ENCODE data around the gene HOXB4. TPM values are rescaled to one million over a fixed set of nuclear protein-coding genes. Genes with fewer than 3 reads are reported as not detected.

HOXB4 gene
- total and polyA plus RNA-seq, 10 of the 15 experiments (the other 5 are each of a cell fraction or from before 2014, with no cell fraction given) = 0.35 to 5.8 (median 3.0) TPM

DNA sequence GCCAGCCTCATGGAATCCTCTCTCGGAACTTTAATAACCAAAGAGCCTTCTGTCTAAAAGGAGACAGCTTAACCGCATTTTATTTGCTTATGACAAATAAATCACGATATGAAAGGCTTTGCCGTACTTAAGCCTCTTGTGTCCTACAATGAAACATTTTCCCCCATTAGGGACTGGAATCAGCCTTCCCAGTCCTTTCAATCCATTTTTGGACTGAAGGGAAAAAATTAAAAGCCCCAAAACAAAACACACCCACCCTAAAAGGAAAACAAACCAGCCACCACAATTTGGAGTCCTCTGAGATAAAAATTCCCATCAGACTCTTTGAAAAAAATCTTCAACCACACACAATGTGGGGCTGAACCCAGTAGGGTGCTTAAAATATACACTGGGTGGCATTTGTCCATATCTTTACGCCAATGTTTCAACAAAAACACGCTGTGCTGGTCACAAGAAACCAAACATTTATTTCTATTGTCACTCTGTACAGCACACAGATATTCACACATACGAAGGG, 3.0 kb downstream of the HOXB4 start:
- POLR2A ChIA-PET = no interaction called here
- Histone ChIP-seq H3K9ac (ENCODE audit: control insufficient read depth, insufficient read depth, low read length) (no peak overlapping the region), H3K4me2 (ENCODE audit: control insufficient read depth, insufficient read depth) (no peak overlapping the region), H3K4me1 (ENCODE audit: control insufficient read depth, insufficient read depth, low read length) (peaks cover 13% of the 10 kb centered on the region), H4K20me1 (ENCODE audit: control insufficient read depth, insufficient read depth) (no peaks in the 10 kb centered on the region), H3K36me3 (ENCODE audit: control insufficient read depth in 2 of 2, insufficient read depth in 2 of 2, low read length in 1 of 2) (no peaks in the 10 kb centered on the region), H3K4me3 (no peak overlapping the region), H3K79me2 (ENCODE audit: control insufficient read depth, insufficient read depth, low read length) (peaks cover 7% of the 10 kb centered on the region), H3K27ac (ENCODE audit: control insufficient read depth, insufficient read depth) (no peak overlapping the region), H3K9me3 (replicated peaks; ENCODE audit: control insufficient read depth, insufficient read depth, low read length) (no peaks in the 10 kb centered on the region), H3K27me3 (replicated peaks in 1 of 2; ENCODE audit: control insufficient read depth in 2 of 2, insufficient read depth in 2 of 2, low read length in 1 of 2) (no peaks in the 10 kb centered on the region), H2AFZ (ENCODE audit: control insufficient read depth, low read depth, low read length) (no peak overlapping the region)
- intact Hi-C loops (cut with micrococcal nuclease; ENCODE audit: unreplicated experiment) (no loop called here), in situ Hi-C loops (cut with MboI) (no loop called here)
- DNase-seq (ENCODE audit: low read depth, low spot score) = no peak
- RAD21 ChIA-PET (ENCODE audit: unreplicated experiment) = interaction anchor here (1.0 kb wide), 2 partner anchors 28 to 62 kb away, joined by 3 read pairs; no protein-coding TSS in a partner anchor
- no peak for FAIRE-seq
- CTCF ChIA-PET = interaction anchor here (0.5 kb wide), 1 partner anchor 489 kb away, joined by 3 read pairs; no protein-coding TSS in a partner anchor
- 49% methylated on average over 7 of the region's 7 CpGs for WGBS (ENCODE audit: insufficient coverage, insufficient replicate concordance, low lambda C conversion rate, missing lambda C conversion rate)
- BruUV-seq (replicated peaks) = no TSS peak
- no peak for ATAC-seq
- no peak for TF ChIP-seq SMARCA5 (IDR thresholded peaks at IDR 0.05)
- TF ChIP-seq TCF12 (IDR thresholded peaks at IDR 0.05; ENCODE audit: low read depth, low read length) = no peak
- no peak for TF ChIP-seq BACH1 (IDR thresholded peaks at IDR 0.05; ENCODE audit: borderline replicate concordance)
- TF ChIP-seq ZNF274 (IDR thresholded peaks at IDR 0.05; ENCODE audit: insufficient read depth, insufficient read length) = no peak
- no peak for TF ChIP-seq TAF1 (IDR thresholded peaks at IDR 0.05; ENCODE audit: borderline replicate concordance, low read depth, low read length)
- SMC1A ChIA-PET (ENCODE audit: uncharacterized antibody, unreplicated experiment) = interaction anchor here (1.0 to 1.3 kb wide), 6 partner anchors 9 to 141 kb away, joined by 3 to 7 read pairs (median 4); no protein-coding TSS in a partner anchor

DNA sequence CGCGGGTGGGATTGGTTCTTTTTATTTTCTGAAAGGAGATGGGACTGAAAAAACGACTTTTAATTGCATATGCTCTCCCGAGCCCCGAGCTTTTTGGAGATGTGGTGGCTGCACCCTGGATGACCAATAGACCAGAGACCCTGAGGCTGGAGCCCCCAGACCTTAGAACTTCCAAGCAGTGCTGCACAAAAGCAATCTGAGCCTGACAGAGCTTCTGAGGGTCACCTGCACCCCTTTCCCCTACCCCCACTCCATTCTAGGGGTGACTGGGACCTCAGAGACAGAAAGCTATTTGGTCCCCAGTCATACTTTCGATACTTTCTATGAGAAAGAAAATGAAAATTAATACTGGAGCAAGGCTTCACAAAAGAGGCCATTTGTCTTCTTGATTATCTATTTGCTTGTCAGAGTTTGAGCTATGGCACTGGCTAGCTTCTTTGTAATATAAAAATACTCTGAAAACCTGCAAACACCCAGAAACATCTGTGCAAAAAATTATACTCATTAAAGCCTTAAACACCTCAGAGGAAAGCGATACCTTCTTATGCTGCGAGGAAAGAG, 3.6 kb downstream of the HOXB4 start:
- ChIA-PET SMC1A (ENCODE audit: uncharacterized antibody, unreplicated experiment) (interaction anchor here (1.0 to 1.3 kb wide), 6 partner anchors 9 to 140 kb away, joined by 3 to 7 read pairs (median 4); no protein-coding TSS in a partner anchor), POLR2A (interaction anchor here (0.9 kb wide), 1 partner anchor 69 kb away, joined by 3 read pairs; no protein-coding TSS in a partner anchor), RAD21 (ENCODE audit: unreplicated experiment) (interaction anchor here (1.0 kb wide), 2 partner anchors 27 to 61 kb away, joined by 3 read pairs; no protein-coding TSS in a partner anchor), CTCF (interaction anchor here (0.5 kb wide), 1 partner anchor 489 kb away, joined by 3 read pairs; no protein-coding TSS in a partner anchor)
- Histone ChIP-seq H4K20me1 (ENCODE audit: control insufficient read depth, insufficient read depth) (no peaks in the 10 kb centered on the region), H3K4me3 (no peak overlapping the region), H3K9me3 (replicated peaks; ENCODE audit: control insufficient read depth, insufficient read depth, low read length) (no peaks in the 10 kb centered on the region), H3K4me2 (ENCODE audit: control insufficient read depth, insufficient read depth) (no peak overlapping the region), H3K9ac (ENCODE audit: control insufficient read depth, insufficient read depth, low read length) (no peak overlapping the region), H2AFZ (ENCODE audit: control insufficient read depth, low read depth, low read length) (no peak overlapping the region), H3K27ac (ENCODE audit: control insufficient read depth, insufficient read depth) (no peak overlapping the region), H3K36me3 (ENCODE audit: control insufficient read depth in 2 of 2, insufficient read depth in 2 of 2, low read length in 1 of 2) (no peaks in the 10 kb centered on the region), H3K27me3 (replicated peaks in 1 of 2; ENCODE audit: control insufficient read depth in 2 of 2, insufficient read depth in 2 of 2, low read length in 1 of 2) (no peaks in the 10 kb centered on the region), H3K4me1 (ENCODE audit: control insufficient read depth, insufficient read depth, low read length) (peaks cover 13% of the 10 kb centered on the region), H3K79me2 (ENCODE audit: control insufficient read depth, insufficient read depth, low read length) (peaks cover 7% of the 10 kb centered on the region)
- ATAC-seq = no peak
- intact Hi-C loops (cut with micrococcal nuclease; ENCODE audit: unreplicated experiment) = no loop called here
- whole genome bisulfite sequencing (ENCODE audit: insufficient coverage, insufficient replicate concordance, low lambda C conversion rate, missing lambda C conversion rate) = 57% methylated on average over 8 of the region's 8 CpGs
- BruUV-seq (replicated peaks) = no TSS peak
- DNase-seq (ENCODE audit: low read depth, low spot score) = no peak
- FAIRE-seq = no peak
- in situ Hi-C loops (cut with MboI) = no loop called here
- TF ChIP-seq, protein P1, sequence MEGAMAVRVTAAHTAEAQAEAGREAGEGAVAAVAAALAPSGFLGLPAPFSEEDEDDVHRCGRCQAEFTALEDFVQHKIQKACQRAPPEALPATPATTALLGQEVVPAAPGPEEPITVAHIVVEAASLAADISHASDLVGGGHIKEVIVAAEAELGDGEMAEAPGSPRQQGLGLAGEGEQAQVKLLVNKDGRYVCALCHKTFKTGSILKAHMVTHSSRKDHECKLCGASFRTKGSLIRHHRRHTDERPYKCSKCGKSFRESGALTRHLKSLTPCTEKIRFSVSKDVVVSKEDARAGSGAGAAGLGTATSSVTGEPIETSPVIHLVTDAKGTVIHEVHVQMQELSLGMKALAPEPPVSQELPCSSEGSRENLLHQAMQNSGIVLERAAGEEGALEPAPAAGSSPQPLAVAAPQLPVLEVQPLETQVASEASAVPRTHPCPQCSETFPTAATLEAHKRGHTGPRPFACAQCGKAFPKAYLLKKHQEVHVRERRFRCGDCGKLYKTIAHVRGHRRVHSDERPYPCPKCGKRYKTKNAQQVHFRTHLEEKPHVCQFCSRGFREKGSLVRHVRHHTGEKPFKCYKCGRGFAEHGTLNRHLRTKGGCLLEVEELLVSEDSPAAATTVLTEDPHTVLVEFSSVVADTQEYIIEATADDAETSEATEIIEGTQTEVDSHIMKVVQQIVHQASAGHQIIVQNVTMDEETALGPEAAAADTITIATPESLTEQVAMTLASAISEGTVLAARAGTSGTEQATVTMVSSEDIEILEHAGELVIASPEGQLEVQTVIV (IDR thresholded peaks at IDR 0.05; ENCODE audit: borderline replicate concordance, partially characterized antibody) = no peak
- TF ChIP-seq SUZ12 (IDR thresholded peaks at IDR 0.05; ENCODE audit: unreplicated experiment) = no peak
- no peak for TF ChIP-seq ZNF274 (IDR thresholded peaks at IDR 0.05; ENCODE audit: insufficient read depth, insufficient read length)
- TF ChIP-seq JUNB (IDR thresholded peaks at IDR 0.05) = no peak
- no peak for TF ChIP-seq NBN (IDR thresholded peaks at IDR 0.05)
- TF ChIP-seq LARP7 (IDR thresholded peaks at IDR 0.05) = no peak
- TF ChIP-seq ASH2L (IDR thresholded peaks at IDR 0.05; ENCODE audit: borderline replicate concordance, low read depth) = no peak
- TF ChIP-seq POU2F2 (IDR thresholded peaks at IDR 0.05; ENCODE audit: borderline replicate concordance, low read depth, low read length) = no peak
- TF ChIP-seq ATF2 (IDR thresholded peaks at IDR 0.05; ENCODE audit: low read length) = no peak
- no peak for TF ChIP-seq BRCA1 (IDR thresholded peaks at IDR 0.05; ENCODE audit: low read depth, low read length)
- no peak for TF ChIP-seq RAD51 (IDR thresholded peaks at IDR 0.05)

Measured in GM12878 (cell line).